Medulla oblongata (tissue), 1 donor: Measurements from ENCODE around the gene AFP.

Experiments used
- DNase-seq: peaks from one replicate; pipeline ENCODE4 v3.0.0-alpha.2; 2015; ENCODE audit errors: extremely low spot score

AFP gene

GRCh38 chr4:73458184-73459047 is 22.4 kb downstream of the AFP start:
- DNase-seq: no peak

GRCh38 chr4:73459048-73459421 is 23.0 kb downstream of the AFP start:
- DNase-seq: no peak

DNA sequence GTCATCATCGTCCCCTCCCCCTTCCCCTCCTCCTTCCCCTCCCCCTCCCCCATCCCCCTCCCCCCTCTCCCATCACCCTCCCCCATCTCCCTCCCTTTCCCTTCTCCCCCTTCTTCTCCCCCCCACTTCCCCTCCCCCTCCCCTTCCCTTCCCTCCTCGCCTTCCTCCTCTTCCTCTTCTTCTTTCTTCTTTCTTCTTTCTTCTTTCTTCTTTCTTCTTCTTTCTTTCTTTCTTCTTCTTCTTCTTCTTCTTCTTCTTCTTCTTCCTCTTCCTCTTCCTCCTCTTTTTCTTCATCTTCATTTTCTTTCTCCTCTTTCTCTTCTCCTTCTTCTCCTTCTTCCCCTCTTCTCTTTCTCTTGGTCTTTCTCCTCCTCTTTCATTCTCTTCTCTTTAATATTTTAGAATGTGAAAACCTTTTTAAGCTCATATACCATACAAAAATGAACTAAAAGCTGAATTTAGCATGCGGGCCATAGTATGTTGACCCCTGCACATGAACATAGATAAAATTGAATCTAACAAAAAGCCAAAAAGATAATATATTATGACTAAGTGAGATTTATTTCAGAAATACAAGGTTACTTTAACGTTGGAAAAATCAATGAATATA is 25.0 kb downstream of the AFP start:
- DNase-seq: no peak

- DNase-seq: no peak
Measured at GRCh38 chr4:73468170-73468569, 32.1 kb downstream of the AFP start.

DNA sequence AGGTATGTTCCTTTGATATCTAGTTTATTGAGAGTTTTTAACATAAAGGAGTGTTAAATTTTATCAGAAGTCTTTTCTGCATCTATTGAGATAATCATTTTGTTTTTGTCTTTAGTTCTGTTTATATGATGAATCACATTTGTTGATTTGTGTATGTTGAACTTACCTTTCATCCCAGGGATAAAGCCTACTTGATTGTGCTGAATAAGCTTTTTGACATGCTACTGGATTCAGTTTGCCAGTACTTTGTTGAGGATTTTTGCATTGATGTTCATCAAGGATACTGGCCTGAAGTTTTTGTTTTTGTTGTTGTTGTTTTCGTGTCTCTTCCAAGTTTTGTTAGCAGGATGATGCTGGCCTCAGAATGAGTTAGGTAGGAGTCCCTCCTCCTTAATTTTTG is 34.7 kb downstream of the AFP start:
- DNase-seq: no peak

DNA sequence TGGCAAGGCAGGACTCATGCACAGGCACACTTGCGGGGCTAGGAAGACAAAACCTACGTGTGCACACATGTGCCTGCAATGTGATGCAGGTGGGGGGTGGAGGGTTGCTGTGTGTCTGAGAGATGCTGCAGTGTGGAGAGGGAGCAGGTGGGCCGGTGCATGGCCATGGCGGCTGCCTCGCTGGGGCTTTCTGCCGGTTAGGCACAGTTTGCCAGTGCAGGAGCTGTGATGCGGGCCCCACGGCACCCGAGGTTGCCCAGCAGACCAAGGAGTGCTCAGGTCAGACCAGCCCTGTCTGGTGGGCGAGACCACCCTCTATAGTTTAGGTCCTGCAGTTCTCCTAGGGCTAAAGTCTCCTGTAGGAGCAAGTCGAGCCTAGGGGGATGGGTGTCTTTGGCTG is 41.2 kb downstream of the AFP start:
- no peak for DNase-seq

DNA sequence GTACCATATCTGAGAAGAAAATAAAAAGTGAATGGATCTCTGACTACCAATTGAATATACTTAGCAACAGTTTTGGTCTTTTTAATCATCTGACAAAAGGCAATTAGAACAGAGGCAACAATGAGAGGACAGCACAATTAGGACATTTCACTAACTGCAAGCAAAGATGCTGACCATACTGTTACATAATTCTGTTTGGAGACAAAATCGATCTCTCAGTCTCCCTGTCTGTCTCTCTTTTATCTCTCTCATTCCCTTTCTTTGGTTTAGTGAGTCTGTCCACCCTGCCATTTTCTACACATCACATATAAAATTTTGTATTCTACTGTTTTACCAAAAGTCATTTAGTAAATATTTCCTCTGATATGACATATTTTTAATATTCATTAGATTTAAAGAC is 43.3 kb downstream of the AFP start:
- no peak for DNase-seq

DNA sequence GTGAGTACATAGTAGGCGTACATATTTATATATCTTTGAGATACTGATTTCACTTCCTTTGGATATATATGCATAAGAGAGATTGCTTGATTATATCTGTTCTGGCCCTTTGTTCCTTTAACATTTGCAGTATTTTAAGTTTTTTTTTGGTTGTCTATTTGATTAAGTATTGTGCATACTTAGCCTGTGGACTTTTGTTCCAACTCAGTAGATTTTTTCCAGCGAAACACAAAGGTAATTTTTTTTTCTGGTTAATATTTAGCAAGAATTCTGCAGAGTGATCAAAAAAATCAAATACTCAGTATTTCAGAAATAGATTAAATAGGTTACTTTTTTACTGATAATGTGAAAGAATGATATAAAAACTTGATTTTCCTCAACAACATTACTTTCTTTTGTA is 45.3 kb downstream of the AFP start, which contains the start of gene AFM:
TSS of gene AFM (plus strand) at position 388 of the 400 bp plus-strand sequence. CDS start 31 bp downstream, outside the sequence.
- no peak for DNase-seq

DNA sequence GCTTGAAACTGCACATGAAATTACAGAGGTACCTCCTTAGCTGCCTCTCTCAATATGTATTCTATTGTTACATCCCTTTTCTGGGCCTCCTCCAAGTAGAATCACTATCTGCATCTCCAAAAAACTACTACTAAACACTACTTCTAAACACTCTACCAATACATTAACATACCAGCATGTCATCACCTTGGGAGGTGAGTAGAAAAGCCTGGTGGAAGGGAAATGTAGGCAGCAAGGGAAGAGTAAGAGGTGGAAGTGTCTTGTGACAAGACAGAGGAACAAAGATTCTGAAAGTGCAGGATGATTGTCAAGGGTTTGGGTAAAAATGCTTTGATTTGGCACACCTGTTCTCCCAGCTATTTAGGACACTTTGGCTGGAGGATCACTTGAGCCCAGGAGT is 49.1 kb downstream of the AFP start:
- no peak for DNase-seq

GRCh38 chr4:73485596-73485995 is 49.6 kb downstream of the AFP start:
- no peak for DNase-seq

GRCh38 chr4:73486497-73486896 is 50.5 kb downstream of the AFP start:
- no peak for DNase-seq

- no peak for DNase-seq
Measured at GRCh38 chr4:73487233-73487632, 51.2 kb downstream of the AFP start.

DNA sequence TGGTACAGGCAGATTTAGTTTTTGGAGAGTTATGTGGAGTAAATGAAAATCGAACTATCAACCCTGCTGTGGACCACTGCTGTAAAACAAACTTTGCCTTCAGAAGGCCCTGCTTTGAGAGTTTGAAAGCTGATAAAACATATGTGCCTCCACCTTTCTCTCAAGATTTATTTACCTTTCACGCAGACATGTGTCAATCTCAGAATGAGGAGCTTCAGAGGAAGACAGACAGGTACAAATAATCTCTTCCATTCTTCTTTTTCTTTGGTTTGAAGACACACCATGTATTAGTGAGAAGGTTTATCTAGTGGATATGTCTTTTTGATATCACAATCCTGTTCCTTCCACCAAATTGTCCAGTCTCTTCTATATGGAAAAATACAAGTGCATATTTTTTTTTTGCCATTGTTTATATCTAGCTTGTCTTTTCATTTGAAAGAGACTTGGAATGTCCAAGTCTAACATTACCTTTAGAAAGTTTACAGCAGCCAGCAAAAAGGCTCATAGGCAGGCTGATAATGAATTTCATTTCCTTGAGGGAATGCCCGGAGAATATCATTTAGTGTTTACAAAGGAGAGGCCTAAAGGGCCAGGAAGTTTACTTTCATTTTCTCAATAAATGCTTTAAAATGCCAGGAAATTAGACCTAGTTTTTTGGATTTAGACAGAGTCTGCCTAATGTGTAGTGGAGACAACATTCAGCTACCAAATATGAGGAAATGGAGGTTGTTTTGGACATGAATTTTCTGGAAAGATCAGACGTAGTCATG is 64.2 kb downstream of the AFP start:
- no peak for DNase-seq

DNA sequence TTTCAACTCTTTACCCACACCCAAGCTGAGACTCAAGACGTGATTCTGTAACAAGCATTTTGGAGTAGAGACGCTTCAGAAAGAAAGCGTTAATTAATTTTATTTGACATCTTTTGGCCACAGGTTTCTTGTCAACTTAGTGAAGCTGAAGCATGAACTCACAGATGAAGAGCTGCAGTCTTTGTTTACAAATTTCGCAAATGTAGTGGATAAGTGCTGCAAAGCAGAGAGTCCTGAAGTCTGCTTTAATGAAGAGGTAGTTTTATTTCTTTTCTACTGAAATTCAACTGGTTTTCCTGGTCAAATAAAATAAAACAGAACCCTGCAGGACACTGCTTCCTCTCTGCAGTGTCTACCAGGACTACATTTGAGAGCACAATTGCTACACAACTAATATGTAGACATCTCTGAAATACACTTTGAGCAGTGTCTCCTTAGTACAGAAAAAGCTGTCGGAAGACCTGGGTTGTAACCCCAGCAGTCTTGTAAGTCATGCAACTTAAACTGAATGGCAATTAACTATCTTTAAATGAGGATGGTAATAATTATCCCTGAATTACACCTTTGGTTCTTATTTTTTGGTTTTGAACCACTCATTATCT is 65.7 kb downstream of the AFP start:
- DNase-seq: no peak

DNA sequence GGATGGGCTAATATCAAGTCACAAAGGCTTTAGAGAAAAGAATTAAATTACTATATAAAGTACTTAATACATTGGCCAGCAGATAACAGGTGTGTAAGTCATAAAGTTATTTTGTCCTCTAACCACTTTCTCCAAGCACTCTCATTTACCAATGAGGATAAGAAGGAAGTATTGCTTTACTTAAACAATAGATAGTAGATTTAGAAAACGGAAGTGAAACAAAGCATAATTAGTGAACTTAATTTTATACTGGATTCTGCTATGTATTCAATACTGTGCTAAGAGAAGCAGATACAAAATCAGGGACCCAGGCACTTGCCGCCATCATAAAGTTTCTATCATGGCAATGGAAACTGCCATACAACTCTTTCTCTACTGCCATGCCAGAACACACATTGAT is 69.5 kb downstream of the AFP start:
- no peak for DNase-seq
